Measurements from ENCODE around the gene ABL1. TPM values are rescaled to one million over a fixed set of nuclear protein-coding genes. Genes with fewer than 3 reads are reported as not detected.
A peak's percentile ranks its signal among the peaks of the same experiment; 100 is the strongest.

The ABL1 gene
- total RNA-seq, 4 donors from 2014 or later, result 58.0 to 105 (median 78.6) TPM

- Histone ChIP-seq H3K27me3 (no peaks in the 10 kb centered on the region), H3K4me3 (no peak overlapping the region), H3K36me3 (peaks cover 0 to 17% (median 0%) of the 10 kb centered on the region in 3 donors), H3K27ac (peak overlapping the region in 2 of 4 donors; percentile 17 to 41), H3K9me3 (no peaks in the 10 kb centered on the region), H3K4me1 (peaks cover 0 to 64% (median 4%) of the 10 kb centered on the region in 4 donors)
- 55 to 58% methylated on average over 8 of the region's 8 CpGs for WGBS, 2 donors
- DNase-seq (ENCODE audit: low spot score in 2 of 2), result no peak
- TF ChIP-seq POLR2A (IDR thresholded peaks at IDR 0.05) (no peak), CTCF (IDR thresholded peaks at IDR 0.05) (no peak), EP300 (IDR thresholded peaks at IDR 0.05) (no peak)
Observed at GRCh38 chr9:130854092-130854491, 19.0 kb downstream of the ABL1 start.

GRCh38 chr9:130854835-130855234 lies 19.8 kb downstream of the ABL1 start:
- Histone ChIP-seq H3K36me3 (peaks cover 0 to 17% (median 0%) of the 10 kb centered on the region in 3 donors), H3K4me1 (peaks cover 0 to 63% (median 6%) of the 10 kb centered on the region in 4 donors), H3K9me3 (no peaks in the 10 kb centered on the region), H3K27me3 (no peaks in the 10 kb centered on the region), H3K4me3 (no peak overlapping the region), H3K27ac (peak overlapping the region in 2 of 4 donors; percentile 41 to 45)
- DNase-seq (ENCODE audit: low spot score in 2 of 2), result no peak
- WGBS, 2 donors, result 93 to 94% methylated on average over 9 of the region's 9 CpGs
- TF ChIP-seq EP300 (IDR thresholded peaks at IDR 0.05) (no peak), POLR2A (IDR thresholded peaks at IDR 0.05) (no peak), CTCF (IDR thresholded peaks at IDR 0.05) (no peak)

GRCh38 chr9:130856474-130856873 lies 21.4 kb downstream of the ABL1 start:
- TF ChIP-seq EP300 (IDR thresholded peaks at IDR 0.05), result no peak
- peak in 1 of 5 experiments; percentile 9 for TF ChIP-seq CTCF (IDR thresholded peaks at IDR 0.05)
- TF ChIP-seq POLR2A (IDR thresholded peaks at IDR 0.05), result no peak
- peaks cover 0 to 74% (median 12%) of the 10 kb centered on the region in 4 donors for H3K4me1 ChIP-seq
- no peak for DNase-seq (ENCODE audit: low spot score in 2 of 2)
- no peak overlapping the region for H3K4me3 ChIP-seq
- 82% methylated on average over 8 of the region's 8 CpGs for WGBS, 2 donors
- peaks cover 0 to 17% (median 0%) of the 10 kb centered on the region in 3 donors for H3K36me3 ChIP-seq
- H3K27ac ChIP-seq, result peak overlapping the region in 2 of 4 donors; percentile 18 to 81
- H3K9me3 ChIP-seq, result no peaks in the 10 kb centered on the region
- H3K27me3 ChIP-seq, result no peaks in the 10 kb centered on the region

GRCh38 chr9:130857864-130858738 lies 23.0 kb downstream of the ABL1 start:
- H3K4me1 ChIP-seq, result peaks cover 0 to 76% (median 10%) of the 10 kb centered on the region in 4 donors
- H3K36me3 ChIP-seq, result peaks cover 0 to 21% (median 0%) of the 10 kb centered on the region in 3 donors
- no peaks in the 10 kb centered on the region for H3K9me3 ChIP-seq
- peak; percentile 70 to 82 for DNase-seq (ENCODE audit: low spot score in 2 of 2)
- H3K27me3 ChIP-seq, result no peaks in the 10 kb centered on the region
- no peak overlapping the region for H3K4me3 ChIP-seq
- WGBS, 2 donors, result 43% methylated on average over 21 to 22 of the region's 22 CpGs
- TF ChIP-seq POLR2A (IDR thresholded peaks at IDR 0.05), result no peak
- TF ChIP-seq EP300 (IDR thresholded peaks at IDR 0.05), result peak in 1 of 2 donors; percentile 74
- H3K27ac ChIP-seq, result peak overlapping the region; percentile 43 to 81 (median 61)

- peak overlapping the region; percentile 43 to 81 (median 61) for H3K27ac ChIP-seq
- H3K27me3 ChIP-seq, result no peaks in the 10 kb centered on the region
- whole genome bisulfite sequencing, 2 donors, result 56 to 67% methylated on average over 20 of the region's 20 CpGs
- no peaks in the 10 kb centered on the region for H3K9me3 ChIP-seq
- peaks cover 0 to 71% (median 10%) of the 10 kb centered on the region in 4 donors for H3K4me1 ChIP-seq
- H3K36me3 ChIP-seq, result peaks cover 0 to 27% (median 0%) of the 10 kb centered on the region in 3 donors
- no peak overlapping the region for H3K4me3 ChIP-seq
- DNase-seq (ENCODE audit: low spot score in 2 of 2), result no peak
- TF ChIP-seq CTCF (IDR thresholded peaks at IDR 0.05) (no peak), POLR2A (IDR thresholded peaks at IDR 0.05) (no peak), EP300 (IDR thresholded peaks at IDR 0.05) (no peak)
Observed at GRCh38 chr9:130858739-130859705, 24.0 kb downstream of the ABL1 start.
